ENCODE results near the gene R3HDM4. TPM values are rescaled to one million over a fixed set of nuclear protein-coding genes. Genes with fewer than 3 reads are reported as not detected.
"Not testable (repeated sequence)": the region's sequence is repeated elsewhere in the genome, so short reads cannot be mapped to it uniquely, and the experiment has no call there.

The R3HDM4 gene
- polyA plus RNA-seq, 1 experiment, result 24.0 TPM

DNA sequence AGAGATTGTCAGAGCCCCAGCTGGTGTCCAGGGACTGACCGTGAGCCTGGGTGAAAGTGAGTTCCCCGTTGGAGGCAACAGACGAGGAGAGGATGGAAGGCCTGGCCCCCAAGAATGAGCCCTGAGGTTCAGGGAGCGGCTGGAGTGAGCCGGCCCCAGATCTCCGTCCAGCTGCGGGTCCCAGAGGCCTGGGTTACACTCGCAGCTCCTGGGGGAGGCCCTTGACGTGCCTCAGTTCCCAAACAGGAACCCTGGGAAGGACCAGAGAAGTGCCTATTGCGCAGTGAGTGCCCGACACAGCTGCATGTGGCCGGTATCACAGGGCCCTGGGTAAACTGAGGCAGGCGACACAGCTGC lies 62.1 kb downstream of the R3HDM4 start:
- CTCF ChIA-PET, result interaction anchor here (1.1 kb wide), 1 partner anchor 81 kb away, joined by 9 read pairs; no protein-coding TSS in a partner anchor
- peak overlapping the region; percentile 82 for H3K27ac ChIP-seq (ENCODE audit: low read depth, low read length)
- H3K27me3 ChIP-seq (ENCODE audit: control insufficient read depth, insufficient read depth, low read length), result peaks cover 23% of the 10 kb centered on the region
- H3K4me3 ChIP-seq (ENCODE audit: low read depth, low read length), result peak overlapping the region; percentile 7; the same call in 1 of the 2 replicates
- TF ChIP-seq, protein P1, sequence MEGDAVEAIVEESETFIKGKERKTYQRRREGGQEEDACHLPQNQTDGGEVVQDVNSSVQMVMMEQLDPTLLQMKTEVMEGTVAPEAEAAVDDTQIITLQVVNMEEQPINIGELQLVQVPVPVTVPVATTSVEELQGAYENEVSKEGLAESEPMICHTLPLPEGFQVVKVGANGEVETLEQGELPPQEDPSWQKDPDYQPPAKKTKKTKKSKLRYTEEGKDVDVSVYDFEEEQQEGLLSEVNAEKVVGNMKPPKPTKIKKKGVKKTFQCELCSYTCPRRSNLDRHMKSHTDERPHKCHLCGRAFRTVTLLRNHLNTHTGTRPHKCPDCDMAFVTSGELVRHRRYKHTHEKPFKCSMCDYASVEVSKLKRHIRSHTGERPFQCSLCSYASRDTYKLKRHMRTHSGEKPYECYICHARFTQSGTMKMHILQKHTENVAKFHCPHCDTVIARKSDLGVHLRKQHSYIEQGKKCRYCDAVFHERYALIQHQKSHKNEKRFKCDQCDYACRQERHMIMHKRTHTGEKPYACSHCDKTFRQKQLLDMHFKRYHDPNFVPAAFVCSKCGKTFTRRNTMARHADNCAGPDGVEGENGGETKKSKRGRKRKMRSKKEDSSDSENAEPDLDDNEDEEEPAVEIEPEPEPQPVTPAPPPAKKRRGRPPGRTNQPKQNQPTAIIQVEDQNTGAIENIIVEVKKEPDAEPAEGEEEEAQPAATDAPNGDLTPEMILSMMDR (IDR thresholded peaks at IDR 0.05; ENCODE audit: low read depth, low read length), result no peak
- no peak for DNase-seq (ENCODE audit: low read depth, low spot score)
- H3K9me3 ChIP-seq (ENCODE audit: control insufficient read depth, insufficient read depth, low read length), result no peaks in the 10 kb centered on the region; the same call in 1 of the 2 replicates
- POLR2A ChIA-PET, result interaction anchor here (0.5 to 1.2 kb wide), 5 partner anchors 9 to 133 kb away, joined by 3 to 8 read pairs (median 6); partner anchors contain the start of gene WDR18

DNA sequence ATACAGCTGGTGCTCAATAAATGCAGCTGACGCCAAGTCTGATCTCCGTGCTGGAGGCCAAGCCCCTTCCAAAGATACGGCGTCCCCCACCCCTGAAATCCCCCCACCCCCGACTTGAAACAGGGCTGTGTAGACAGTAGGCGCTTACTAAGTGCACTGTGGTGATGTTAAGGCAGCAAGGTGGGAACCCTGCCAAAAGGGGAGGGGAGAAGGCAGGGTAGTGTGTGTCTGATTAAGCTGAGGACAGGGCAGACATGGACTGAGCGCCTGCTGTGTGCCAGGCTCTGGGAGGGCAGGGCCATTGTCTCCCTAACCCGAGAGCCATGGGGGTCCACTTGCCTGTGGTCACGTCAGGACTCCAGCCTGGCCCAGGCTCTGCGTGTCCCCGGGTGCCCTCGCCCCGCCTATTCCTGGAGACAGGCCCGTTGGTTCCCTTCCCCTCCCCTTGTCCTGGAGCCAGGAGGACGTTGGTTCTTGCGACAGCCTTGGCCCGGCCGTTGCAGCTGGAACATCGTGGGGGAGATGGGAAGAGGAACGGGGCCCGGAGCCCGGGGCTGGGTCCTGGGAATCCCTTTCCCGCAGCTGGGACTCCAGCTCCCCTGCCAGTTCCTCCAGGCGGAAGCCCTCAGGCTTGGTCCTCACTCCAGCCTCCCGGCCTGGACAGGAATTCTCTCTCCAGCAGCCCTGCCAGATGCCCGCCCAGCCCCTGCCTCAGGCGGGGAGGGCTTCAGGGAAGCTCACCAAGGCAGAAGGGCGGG lies 62.6 kb downstream of the R3HDM4 start:
- peak overlapping the region; percentile 7; the same call in 1 of the 2 replicates for H3K4me3 ChIP-seq (ENCODE audit: low read depth, low read length)
- H3K27me3 ChIP-seq (ENCODE audit: control insufficient read depth, insufficient read depth, low read length), result peaks cover 23% of the 10 kb centered on the region
- TF ChIP-seq, protein P1 (IDR thresholded peaks at IDR 0.05; ENCODE audit: low read depth, low read length), result no peak
- H3K9me3 ChIP-seq (ENCODE audit: control insufficient read depth, insufficient read depth, low read length), result no peaks in the 10 kb centered on the region; the same call in 1 of the 2 replicates
- peak overlapping the region; percentile 82 for H3K27ac ChIP-seq (ENCODE audit: low read depth, low read length)
- ChIA-PET CTCF (interaction anchor here (0.5 to 1.1 kb wide), 2 partner anchors 80 to 331 kb away, joined by 5 to 9 read pairs; no protein-coding TSS in a partner anchor), POLR2A (interaction anchor here (0.5 to 1.2 kb wide), 5 partner anchors 9 to 134 kb away, joined by 3 to 8 read pairs (median 6); partner anchors contain the start of gene WDR18)
- peak; percentile 56 for DNase-seq (ENCODE audit: low read depth, low spot score)

DNA sequence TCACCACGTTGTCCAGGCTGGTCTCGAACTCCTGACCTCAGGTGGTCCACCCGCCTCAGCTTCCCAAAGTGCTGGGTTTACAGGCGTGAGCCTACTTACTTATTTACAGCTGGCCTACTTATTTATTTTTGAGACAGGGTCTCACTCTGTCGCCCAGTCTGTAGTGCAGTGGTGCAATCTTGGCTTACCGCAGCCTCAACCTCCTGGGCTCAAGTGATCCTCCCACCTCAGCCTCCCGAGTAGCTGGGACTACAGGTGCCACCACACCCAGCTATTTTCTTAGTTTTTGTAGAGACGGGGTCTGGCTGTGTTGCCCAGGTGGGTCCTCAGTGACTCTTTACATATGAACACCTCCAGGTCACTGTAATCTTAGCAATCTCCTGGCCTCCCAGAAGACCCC lies 63.8 kb downstream of the R3HDM4 start:
- peaks cover 28% of the 10 kb centered on the region for H3K27me3 ChIP-seq (ENCODE audit: control insufficient read depth, insufficient read depth, low read length)
- not testable (repeated sequence) for H3K4me3 ChIP-seq (ENCODE audit: low read depth, low read length); DNase-seq (ENCODE audit: low read depth, low spot score); H3K9me3 ChIP-seq (ENCODE audit: control insufficient read depth, insufficient read depth, low read length); H3K27ac ChIP-seq (ENCODE audit: low read depth, low read length)
- CTCF ChIA-PET, result interaction anchor here (0.5 to 0.9 kb wide), 2 partner anchors 9 to 152 kb away, joined by 3 to 4 read pairs; no protein-coding TSS in a partner anchor
- POLR2A ChIA-PET, result interaction anchor here (2.0 kb wide), 1 partner anchor 46 kb away, joined by 5 read pairs; no protein-coding TSS in a partner anchor

DNA sequence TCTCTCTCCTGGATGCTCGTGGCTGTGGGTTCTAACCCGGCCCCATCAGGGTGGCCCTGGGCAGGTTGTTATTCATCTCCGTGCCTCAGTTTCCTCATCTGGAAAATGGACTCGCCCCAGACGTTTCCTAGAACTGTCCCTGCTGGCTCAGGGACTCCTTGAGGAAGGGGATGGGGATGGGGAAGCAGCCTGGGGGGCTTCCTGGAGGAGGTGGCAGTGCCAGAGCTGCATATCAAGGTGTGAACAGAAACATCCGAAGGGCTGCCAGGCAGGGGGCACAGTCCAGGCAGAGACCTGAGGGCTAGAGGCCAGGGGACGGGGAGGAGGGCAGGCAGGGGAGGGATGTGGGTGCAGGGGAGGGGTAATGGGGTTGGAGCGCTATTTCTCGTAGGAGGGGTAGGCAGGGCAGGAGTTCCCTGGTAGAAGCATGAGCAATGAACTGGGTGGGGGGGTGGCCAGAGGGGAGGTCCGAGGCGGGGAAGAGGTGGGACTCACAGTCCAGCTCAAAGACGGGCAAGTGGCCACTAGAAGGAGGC lies 64.6 kb downstream of the R3HDM4 start:
- ChIA-PET POLR2A (interaction anchor here (0.7 to 2.0 kb wide), 2 partner anchors 46 to 149 kb away, joined by 3 to 5 read pairs; no protein-coding TSS in a partner anchor), CTCF (interaction anchor here (0.9 kb wide), 1 partner anchor 153 kb away, joined by 3 read pairs; no protein-coding TSS in a partner anchor)

More for the DNA sequence above, 64.6 kb downstream of the R3HDM4 start:
- Histone ChIP-seq H3K9me3 (ENCODE audit: control insufficient read depth, insufficient read depth, low read length) (no peaks in the 10 kb centered on the region; the same call in 1 of the 2 replicates), H3K27me3 (ENCODE audit: control insufficient read depth, insufficient read depth, low read length) (peaks cover 33% of the 10 kb centered on the region), H3K27ac (ENCODE audit: low read depth, low read length) (no peak overlapping the region), H3K4me3 (ENCODE audit: low read depth, low read length) (no peak overlapping the region)
- TF ChIP-seq, protein P1 (IDR thresholded peaks at IDR 0.05; ENCODE audit: low read depth, low read length), result no peak
- no peak for DNase-seq (ENCODE audit: low read depth, low spot score)

Small RNA genes lying within 50 kb of the gene (small RNA-seq; reads per million reads assigned to genes)
- gene RNU6-9 (ENCODE audit: insufficient read length, low read depth), result 1.3 reads per million

Other genes with a start within 250 kb of the R3HDM4 start
- 21.2 and 23.2 TPM in 2 replicates for gene FSTL3, start 236.8 kb downstream of the R3HDM4 start, polyA plus RNA-seq (2011; rRNA removed)
- gene PRSS57, start 217.8 kb downstream of the R3HDM4 start, polyA plus RNA-seq (2011; rRNA removed), result not detected in 2 replicates
- gene PALM, start 204.3 kb downstream of the R3HDM4 start, polyA plus RNA-seq (2011; rRNA removed), result 1.8 and 2.4 TPM in 2 replicates
- gene MISP, start 162.1 kb downstream of the R3HDM4 start, polyA plus RNA-seq (2011; rRNA removed), result 0.07 and 0.09 TPM in 2 replicates
- gene PTBP1, start 115.8 kb downstream of the R3HDM4 start, polyA plus RNA-seq (2011; rRNA removed), result 141 and 216 TPM in 2 replicates
- 1.3 and 2.2 TPM in 2 replicates for gene PLPPR3, start 91.3 kb downstream of the R3HDM4 start, polyA plus RNA-seq (2011; rRNA removed)
- 0.04 TPM in 1 of 2 replicates, not detected in the other for gene AZU1, start 85.4 kb downstream of the R3HDM4 start, polyA plus RNA-seq (2011; rRNA removed)
- not detected in 2 replicates for gene PRTN3, start 72.2 kb downstream of the R3HDM4 start, polyA plus RNA-seq (2011; rRNA removed)
- not detected in 2 replicates for gene ELANE, start 60.9 kb downstream of the R3HDM4 start, polyA plus RNA-seq (2011; rRNA removed)
- 0.45 and 1.0 TPM in 2 replicates for gene CFD, start 53.6 kb downstream of the R3HDM4 start, polyA plus RNA-seq (2011; rRNA removed)
- 22.7 and 31.7 TPM in 2 replicates for gene MED16, start 20.0 kb downstream of the R3HDM4 start, polyA plus RNA-seq (2011; rRNA removed)
- not detected in 2 replicates for gene RNU6-9, start 19.7 kb downstream of the R3HDM4 start, polyA plus RNA-seq (2011; rRNA removed)
- not detected in 2 replicates for gene KISS1R, start 4.1 kb upstream of the R3HDM4 start, polyA plus RNA-seq (2011; rRNA removed)
- 7.6 and 12.2 TPM in 2 replicates for gene ARID3A, start 12.8 kb upstream of the R3HDM4 start, polyA plus RNA-seq (2011; rRNA removed)
- gene WDR18, start 71.1 kb upstream of the R3HDM4 start, polyA plus RNA-seq (2011; rRNA removed), result 24.5 and 36.3 TPM in 2 replicates
- gene GRIN3B, start 87.2 kb upstream of the R3HDM4 start, polyA plus RNA-seq (2011; rRNA removed), result 0.24 and 0.38 TPM in 2 replicates
- gene TMEM259, start 107.9 kb upstream of the R3HDM4 start, polyA plus RNA-seq (2011; rRNA removed), result 55.8 and 74.0 TPM in 2 replicates
- not detected in 2 replicates for gene RNU6-2, start 108.3 kb upstream of the R3HDM4 start, polyA plus RNA-seq (2011; rRNA removed)
- gene CNN2, start 113.4 kb upstream of the R3HDM4 start, polyA plus RNA-seq (2011; rRNA removed), result 302 and 362 TPM in 2 replicates
- gene ABCA7, start 126.9 kb upstream of the R3HDM4 start, polyA plus RNA-seq (2011; rRNA removed), result 1.5 and 1.6 TPM in 2 replicates
- 0.36 and 0.60 TPM in 2 replicates for gene ARHGAP45, start 153.9 kb upstream of the R3HDM4 start, polyA plus RNA-seq (2011; rRNA removed)
- gene POLR2E, start 182.2 kb upstream of the R3HDM4 start, polyA plus RNA-seq (2011; rRNA removed), result 140 and 172 TPM in 2 replicates
- gene GPX4, start 190.8 kb upstream of the R3HDM4 start, polyA plus RNA-seq (2011; rRNA removed), result 627 and 865 TPM in 2 replicates